ENCODE results near the gene ADGRB3.
"Not testable (repeated sequence)": the region's sequence is repeated elsewhere in the genome, so short reads cannot be mapped to it uniquely, and the experiment has no call there.

The ADGRB3 gene

DNA sequence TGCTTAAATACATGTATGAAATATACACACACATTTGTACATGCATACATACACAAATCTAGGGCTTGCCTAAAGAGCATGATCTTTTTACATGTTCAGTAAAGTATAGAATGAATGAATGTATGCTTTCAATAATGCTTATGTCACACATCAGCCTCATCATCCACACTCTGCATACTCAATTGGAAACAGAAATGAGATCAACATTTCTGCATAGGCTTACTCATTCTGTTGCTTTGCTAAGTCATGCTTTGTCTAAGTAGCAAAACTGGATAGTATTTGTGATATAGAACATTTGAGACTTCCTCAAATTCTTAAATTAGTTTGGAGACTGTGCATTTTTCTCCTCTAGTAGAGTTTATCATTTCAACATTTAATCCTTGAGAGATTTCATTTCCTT is 343.3 kb downstream of the ADGRB3 start:
- Histone ChIP-seq H3K27me3 (ENCODE audit: insufficient read depth, low read length) (no peaks in the 10 kb centered on the region), H4K20me1 (ENCODE audit: insufficient read depth, low read length) (no peaks in the 10 kb centered on the region), H3K36me3 (ENCODE audit: insufficient read depth, low read length) (no peaks in the 10 kb centered on the region), H3K4me1 (ENCODE audit: insufficient read depth, low read length, severe bottlenecking) (no peaks in the 10 kb centered on the region), H3K4me2 (ENCODE audit: low read length) (no peak overlapping the region), H2AFZ (ENCODE audit: low read length) (no peak overlapping the region), H3K27ac (ENCODE audit: low read depth, low read length, poor library complexity, severe bottlenecking) (no peak overlapping the region), H3K79me2 (ENCODE audit: insufficient read depth, low read length) (no peaks in the 10 kb centered on the region), H3K9me2 (ENCODE audit: low read depth, low read length) (no peaks in the 10 kb centered on the region), H3K4me3 (ENCODE audit: low read depth, low read length, poor library complexity, severe bottlenecking) (no peak overlapping the region), H3F3A (ENCODE audit: insufficient read depth, low read length) (no peaks in the 10 kb centered on the region), H3K9me3 (ENCODE audit: low read length) (no peaks in the 10 kb centered on the region), H3K9ac (ENCODE audit: low read length) (no peak overlapping the region)
- TF ChIP-seq CTCF (IDR thresholded peaks at IDR 0.05; ENCODE audit: low read length): no peak
- no peak for TF ChIP-seq EZH2 (IDR thresholded peaks at IDR 0.05; ENCODE audit: borderline replicate concordance, low read length)

- H3K36me3 ChIP-seq (ENCODE audit: insufficient read depth, low read length); H3K27ac ChIP-seq (ENCODE audit: low read depth, low read length, poor library complexity, severe bottlenecking); H3K4me1 ChIP-seq (ENCODE audit: insufficient read depth, low read length, severe bottlenecking); H4K20me1 ChIP-seq (ENCODE audit: insufficient read depth, low read length); H3K9me3 ChIP-seq (ENCODE audit: low read length); H3K4me2 ChIP-seq (ENCODE audit: low read length); H3K27me3 ChIP-seq (ENCODE audit: insufficient read depth, low read length); H3K9ac ChIP-seq (ENCODE audit: low read length); H3K9me2 ChIP-seq (ENCODE audit: low read depth, low read length); H3K4me3 ChIP-seq (ENCODE audit: low read depth, low read length, poor library complexity, severe bottlenecking); H3K79me2 ChIP-seq (ENCODE audit: insufficient read depth, low read length); H2AFZ ChIP-seq (ENCODE audit: low read length); H3F3A ChIP-seq (ENCODE audit: insufficient read depth, low read length): not testable (repeated sequence)
These were observed 346.6 kb downstream of the ADGRB3 start for GRCh38 chr6:68981668-68982067.

- H2AFZ ChIP-seq (ENCODE audit: low read length): no peak overlapping the region
- H3K27me3 ChIP-seq (ENCODE audit: insufficient read depth, low read length): no peaks in the 10 kb centered on the region
- H3K4me3 ChIP-seq (ENCODE audit: low read depth, low read length, poor library complexity, severe bottlenecking): no peak overlapping the region
- H3K36me3 ChIP-seq (ENCODE audit: insufficient read depth, low read length): no peaks in the 10 kb centered on the region
- no peaks in the 10 kb centered on the region for H3K79me2 ChIP-seq (ENCODE audit: insufficient read depth, low read length)
- H4K20me1 ChIP-seq (ENCODE audit: insufficient read depth, low read length): no peaks in the 10 kb centered on the region
- no peaks in the 10 kb centered on the region for H3K9me2 ChIP-seq (ENCODE audit: low read depth, low read length)
- no peaks in the 10 kb centered on the region for H3F3A ChIP-seq (ENCODE audit: insufficient read depth, low read length)
- no peak overlapping the region for H3K27ac ChIP-seq (ENCODE audit: low read depth, low read length, poor library complexity, severe bottlenecking)
- H3K9ac ChIP-seq (ENCODE audit: low read length): no peak overlapping the region
- TF ChIP-seq EZH2 (IDR thresholded peaks at IDR 0.05; ENCODE audit: borderline replicate concordance, low read length): no peak
- no peak for TF ChIP-seq CTCF (IDR thresholded peaks at IDR 0.05; ENCODE audit: low read length)
- no peaks in the 10 kb centered on the region for H3K4me1 ChIP-seq (ENCODE audit: insufficient read depth, low read length, severe bottlenecking)
- no peak overlapping the region for H3K4me2 ChIP-seq (ENCODE audit: low read length)
- H3K9me3 ChIP-seq (ENCODE audit: low read length): no peaks in the 10 kb centered on the region
These were observed 353.6 kb downstream of the ADGRB3 start for GRCh38 chr6:68988698-68989097.

GRCh38 chr6:68990317-68990716 is 355.2 kb downstream of the ADGRB3 start:
- Histone ChIP-seq H2AFZ (ENCODE audit: low read length) (no peak overlapping the region), H3K27ac (ENCODE audit: low read depth, low read length, poor library complexity, severe bottlenecking) (no peak overlapping the region), H3K79me2 (ENCODE audit: insufficient read depth, low read length) (no peaks in the 10 kb centered on the region), H3K4me2 (ENCODE audit: low read length) (no peak overlapping the region), H3K4me3 (ENCODE audit: low read depth, low read length, poor library complexity, severe bottlenecking) (no peak overlapping the region), H3K27me3 (ENCODE audit: insufficient read depth, low read length) (no peaks in the 10 kb centered on the region), H3K9me3 (ENCODE audit: low read length) (no peaks in the 10 kb centered on the region), H3K36me3 (ENCODE audit: insufficient read depth, low read length) (no peaks in the 10 kb centered on the region), H3K9ac (ENCODE audit: low read length) (no peak overlapping the region), H3K9me2 (ENCODE audit: low read depth, low read length) (no peaks in the 10 kb centered on the region), H3F3A (ENCODE audit: insufficient read depth, low read length) (no peaks in the 10 kb centered on the region), H4K20me1 (ENCODE audit: insufficient read depth, low read length) (no peaks in the 10 kb centered on the region), H3K4me1 (ENCODE audit: insufficient read depth, low read length, severe bottlenecking) (no peaks in the 10 kb centered on the region)
- TF ChIP-seq EZH2 (IDR thresholded peaks at IDR 0.05; ENCODE audit: borderline replicate concordance, low read length) (no peak), CTCF (IDR thresholded peaks at IDR 0.05; ENCODE audit: low read length) (no peak)
